ENCODE results near the gene MYBPC3.

GRCh38 chr11:47288066-47288465 lies 64.4 kb downstream of the MYBPC3 start:
- TF ChIP-seq ZNF263 (CRISPR knock-in tag; IDR thresholded peaks at IDR 0.05; ENCODE audit: low read depth) (no peak), USF2 (CRISPR knock-in tag; IDR thresholded peaks at IDR 0.05) (no peak), ZNF281 (CRISPR knock-in tag; IDR thresholded peaks at IDR 0.05) (no peak), ZNF416 (CRISPR knock-in tag; IDR thresholded peaks at IDR 0.05) (no peak)

Data from WTC11 (cell line).